Thoracic aorta (tissue), 2 donors: ENCODE results near the gene ABCC3. TPM values are rescaled to one million over a fixed set of nuclear protein-coding genes. Genes with fewer than 3 reads are reported as not detected.

Experiments used
- ATAC-seq: fragments of 150-250 bp; one replicate; pipeline ENCODE4 v1.8.0; 2017; ENCODE audit warnings: low read depth; ENCODE audit not compliant: insufficient number of reproducible peaks, low FRiP score
- DNase-seq: peaks from one replicate; pipeline ENCODE4 v3.0.0-alpha.2; 2020; ENCODE audit warnings: low spot score
- H3K27ac ChIP-seq, 2 donors: fragments of 200-600 bp; sonication (generic); 1 replicate in 1 of 2; 2 replicates in 1 of 2; pipeline ENCODE4 v1.5.1; 2016; ENCODE audit warnings: mild to moderate bottlenecking in 2 of 2, moderate library complexity in 2 of 2
- H3K27me3 ChIP-seq: fragments of 200-600 bp; sonication (generic); replicated peaks from 2 replicates; pipeline ENCODE4 v1.6.0; 2016; ENCODE audit warnings: mild to moderate bottlenecking; ENCODE audit not compliant: insufficient read depth
- H3K36me3 ChIP-seq: fragments of 200-600 bp; sonication (generic); one replicate; pipeline ENCODE4 v1.5.1; 2016
- H3K4me1 ChIP-seq, 2 donors: fragments of 200-600 bp; sonication (generic); 1 replicate in 1 of 2; 2 replicates in 1 of 2; pipeline versions ENCODE4 v1.5.1 to v1.6.0; 2016; ENCODE audit warnings: low read depth in 2 of 2, mild to moderate bottlenecking in 1 of 2; ENCODE audit not compliant: control insufficient read depth in 1 of 2
- H3K4me3 ChIP-seq: fragments of 200-600 bp; sonication (generic); 2 replicates; pipeline ENCODE4 v1.5.1; 2016; ENCODE audit warnings: mild to moderate bottlenecking
- H3K9me3 ChIP-seq: fragments of 200-600 bp; sonication (generic); 2 replicates; pipeline ENCODE4 v1.5.1; 2016
- CTCF ChIP-seq: fragments of 200-600 bp; sonication (generic); IDR thresholded peaks from one replicate; pipeline ENCODE4 v1.5.1; 2019; ENCODE audit warnings: antibody characterized with exemption
- total RNA-seq, 2 donors: library from RNA; depleted of rRNA; stranded (reverse); fragments of >200 nt; gene quantifications; one replicate each; pipeline versions ENCODE4 v1.1.0 to v1.2.3, GENCODE V29; 2016

Gene ABCC3
- total RNA-seq, 2 donors from 2014 or later: 72.7 to 143 TPM

- TF ChIP-seq CTCF: no peak
- no peak for ATAC-seq
- peaks cover 45 to 76% of the 10 kb centered on the region in 2 donors for H3K4me1 ChIP-seq
- H3K9me3 ChIP-seq: no peaks in the 10 kb centered on the region
- H3K27ac ChIP-seq: peak overlapping the region; percentile 61 to 75
- no peak overlapping the region for H3K4me3 ChIP-seq
- DNase-seq: no peak
- no peaks in the 10 kb centered on the region for H3K27me3 ChIP-seq
- H3K36me3 ChIP-seq: no peaks in the 10 kb centered on the region
These were observed 3.3 kb downstream of the ABCC3 start for GRCh38 chr17:50637829-50638605.

- no peaks in the 10 kb centered on the region for H3K36me3 ChIP-seq
- no peak for ATAC-seq
- peaks cover 45 to 76% of the 10 kb centered on the region in 2 donors for H3K4me1 ChIP-seq
- no peak for TF ChIP-seq CTCF
- no peak for DNase-seq
- peak overlapping the region; percentile 61 to 75 for H3K27ac ChIP-seq
- H3K4me3 ChIP-seq: no peak overlapping the region
- H3K9me3 ChIP-seq: no peaks in the 10 kb centered on the region
- no peaks in the 10 kb centered on the region for H3K27me3 ChIP-seq
These were observed 3.9 kb downstream of the ABCC3 start for GRCh38 chr17:50638606-50638965.

- Histone ChIP-seq H3K27me3 (no peaks in the 10 kb centered on the region), H3K4me3 (peak overlapping the region; percentile 38), H3K4me1 (peaks cover 45 to 76% of the 10 kb centered on the region in 2 donors), H3K9me3 (no peaks in the 10 kb centered on the region), H3K36me3 (no peaks in the 10 kb centered on the region), H3K27ac (peak overlapping the region; percentile 61 to 75)
- peak; percentile 74 for ATAC-seq
- no peak for TF ChIP-seq CTCF
- DNase-seq: peak; percentile 93
These were observed 4.5 kb downstream of the ABCC3 start for GRCh38 chr17:50638966-50639713.

GRCh38 chr17:50640686-50641351, 6.1 kb downstream of the ABCC3 start:
- DNase-seq (no peak), ATAC-seq (no peak)
- Histone ChIP-seq H3K27ac (no peak overlapping the region), H3K4me3 (no peak overlapping the region), H3K27me3 (no peaks in the 10 kb centered on the region), H3K9me3 (no peaks in the 10 kb centered on the region), H3K36me3 (no peaks in the 10 kb centered on the region), H3K4me1 (peaks cover 38 to 67% of the 10 kb centered on the region in 2 donors)
- TF ChIP-seq CTCF: no peak

- Histone ChIP-seq H3K4me1 (peaks cover 36 to 62% of the 10 kb centered on the region in 2 donors), H3K27me3 (no peaks in the 10 kb centered on the region), H3K36me3 (no peaks in the 10 kb centered on the region), H3K4me3 (no peak overlapping the region), H3K9me3 (no peaks in the 10 kb centered on the region), H3K27ac (no peak overlapping the region)
- DNase-seq: no peak
- ATAC-seq: no peak
- no peak for TF ChIP-seq CTCF
These were observed 6.7 kb downstream of the ABCC3 start for GRCh38 chr17:50641357-50641756.
